ENCODE measurements around the gene CHRNA9.
A peak's percentile ranks its signal among the peaks of the same experiment; 100 is the strongest.
"Not testable (repeated sequence)": the region's sequence is repeated elsewhere in the genome, so short reads cannot be mapped to it uniquely, and the experiment has no call there.

The CHRNA9 gene

GRCh38 chr4:40334591-40335524 is at the start of gene CHRNA9:
TSS of gene CHRNA9 (plus strand) at chr4:40335333. CDS start at chr4:40335468, 135 bp downstream.
- no peak for DNase-seq
- TF ChIP-seq GATA1 (IDR thresholded peaks at IDR 0.05; ENCODE audit: low read depth, low read length) (no peak), POLR2A (IDR thresholded peaks at IDR 0.05; ENCODE audit: low read length) (no peak)

DNA sequence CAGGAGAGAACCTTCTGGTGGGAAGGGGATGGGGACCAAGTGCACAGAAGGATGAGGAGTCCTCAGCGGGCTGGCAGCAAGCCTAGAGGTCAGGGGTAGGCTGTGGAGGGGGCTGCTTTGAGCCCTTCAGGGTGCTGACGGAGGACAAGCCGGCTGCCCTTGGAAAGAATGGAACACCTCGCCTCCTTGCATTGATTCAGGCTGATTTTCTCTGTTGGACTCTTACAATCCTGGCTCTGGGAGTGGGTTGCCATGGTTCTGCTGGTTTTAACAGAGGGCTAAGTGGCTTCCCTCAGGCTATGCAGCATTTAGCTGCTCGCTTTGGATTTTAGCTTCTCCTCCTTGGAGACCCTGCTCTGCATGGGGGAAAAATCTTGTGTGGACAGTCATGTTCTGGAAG is 49.4 kb upstream of the CHRNA9 start:
- TF ChIP-seq POLR2A (IDR thresholded peaks at IDR 0.05; ENCODE audit: low read length) (no peak), GATA1 (IDR thresholded peaks at IDR 0.05; ENCODE audit: low read depth, low read length) (no peak)
- DNase-seq = no peak

GRCh38 chr4:40288566-40288965 is 46.6 kb upstream of the CHRNA9 start:
- no peak for TF ChIP-seq POLR2A (IDR thresholded peaks at IDR 0.05; ENCODE audit: low read length)
- TF ChIP-seq GATA1 (IDR thresholded peaks at IDR 0.05; ENCODE audit: low read depth, low read length) = no peak
- no peak for DNase-seq

GRCh38 chr4:40289366-40290188 is 45.6 kb upstream of the CHRNA9 start:
- no peak for DNase-seq
- no peak for TF ChIP-seq GATA1 (IDR thresholded peaks at IDR 0.05; ENCODE audit: low read depth, low read length)
- TF ChIP-seq POLR2A (IDR thresholded peaks at IDR 0.05; ENCODE audit: low read length) = no peak

- peak in 1 of 2 experiments; percentile 11 for DNase-seq
These were observed 44.4 kb upstream of the CHRNA9 start for GRCh38 chr4:40290611-40291186.

- DNase-seq = no peak
- no peak for TF ChIP-seq GATA1 (IDR thresholded peaks at IDR 0.05; ENCODE audit: low read depth, low read length)
- TF ChIP-seq POLR2A (IDR thresholded peaks at IDR 0.05; ENCODE audit: low read length) = no peak
These were observed 42.8 kb upstream of the CHRNA9 start for GRCh38 chr4:40292313-40292759.

GRCh38 chr4:40294339-40294738 is 40.8 kb upstream of the CHRNA9 start:
- no peak for DNase-seq
- no peak for TF ChIP-seq POLR2A (IDR thresholded peaks at IDR 0.05; ENCODE audit: low read length)
- TF ChIP-seq GATA1 (IDR thresholded peaks at IDR 0.05; ENCODE audit: low read depth, low read length) = no peak

- not testable (repeated sequence) for DNase-seq
These were observed 40.1 kb upstream of the CHRNA9 start for GRCh38 chr4:40295030-40295429.

DNA sequence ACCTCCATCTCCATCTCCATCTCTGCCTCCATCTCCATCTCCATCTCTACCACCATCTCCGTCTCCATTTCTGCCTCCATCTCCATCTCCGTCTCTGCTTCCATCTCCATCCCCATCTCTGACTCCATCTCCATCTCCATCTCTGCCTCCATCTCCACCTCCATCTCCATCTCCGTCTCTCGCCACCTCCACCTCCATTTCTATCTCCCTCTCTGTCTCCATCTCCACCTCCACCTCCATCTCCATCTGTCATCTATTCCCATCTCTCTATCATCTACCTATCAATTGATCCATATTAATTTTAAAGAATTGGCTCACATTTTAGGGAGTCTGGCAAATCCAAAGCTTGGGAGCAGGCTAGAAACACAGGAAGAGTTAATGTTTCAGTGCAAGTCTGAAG is 39.6 kb upstream of the CHRNA9 start:
- TF ChIP-seq POLR2A (IDR thresholded peaks at IDR 0.05; ENCODE audit: low read length) (no peak), GATA1 (IDR thresholded peaks at IDR 0.05; ENCODE audit: low read depth, low read length) (no peak)

DNA sequence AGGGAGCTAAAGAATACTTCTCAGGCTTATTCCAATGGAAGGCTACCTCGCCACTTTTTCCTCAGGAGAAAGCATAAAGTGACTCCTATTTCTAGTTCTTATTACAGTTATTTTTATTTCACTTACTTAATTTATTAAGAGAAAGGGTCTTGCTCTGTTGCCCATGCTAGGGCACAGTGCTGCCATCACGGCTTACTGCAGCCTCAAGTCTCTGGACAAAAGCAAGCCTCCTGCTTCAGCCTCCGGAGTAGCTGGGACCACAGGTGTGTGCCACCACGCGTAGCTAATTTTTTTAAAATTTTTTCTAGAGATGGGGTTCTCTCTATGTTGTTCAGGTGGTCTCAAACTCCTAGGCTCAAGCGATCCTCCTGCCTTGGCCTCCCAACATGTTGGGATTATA is 36.0 kb upstream of the CHRNA9 start:
- TF ChIP-seq POLR2A (IDR thresholded peaks at IDR 0.05; ENCODE audit: low read length) (no peak), GATA1 (IDR thresholded peaks at IDR 0.05; ENCODE audit: low read depth, low read length) (no peak)

More for the DNA sequence above, 39.6 kb upstream of the CHRNA9 start:
- no peak for DNase-seq

GRCh38 chr4:40299811-40300292 is 35.3 kb upstream of the CHRNA9 start:
- no peak for DNase-seq
- TF ChIP-seq POLR2A (IDR thresholded peaks at IDR 0.05; ENCODE audit: low read length) (no peak), GATA1 (IDR thresholded peaks at IDR 0.05; ENCODE audit: low read depth, low read length) (no peak)

More for the DNA sequence above, 36.0 kb upstream of the CHRNA9 start:
- no peak for DNase-seq

DNA sequence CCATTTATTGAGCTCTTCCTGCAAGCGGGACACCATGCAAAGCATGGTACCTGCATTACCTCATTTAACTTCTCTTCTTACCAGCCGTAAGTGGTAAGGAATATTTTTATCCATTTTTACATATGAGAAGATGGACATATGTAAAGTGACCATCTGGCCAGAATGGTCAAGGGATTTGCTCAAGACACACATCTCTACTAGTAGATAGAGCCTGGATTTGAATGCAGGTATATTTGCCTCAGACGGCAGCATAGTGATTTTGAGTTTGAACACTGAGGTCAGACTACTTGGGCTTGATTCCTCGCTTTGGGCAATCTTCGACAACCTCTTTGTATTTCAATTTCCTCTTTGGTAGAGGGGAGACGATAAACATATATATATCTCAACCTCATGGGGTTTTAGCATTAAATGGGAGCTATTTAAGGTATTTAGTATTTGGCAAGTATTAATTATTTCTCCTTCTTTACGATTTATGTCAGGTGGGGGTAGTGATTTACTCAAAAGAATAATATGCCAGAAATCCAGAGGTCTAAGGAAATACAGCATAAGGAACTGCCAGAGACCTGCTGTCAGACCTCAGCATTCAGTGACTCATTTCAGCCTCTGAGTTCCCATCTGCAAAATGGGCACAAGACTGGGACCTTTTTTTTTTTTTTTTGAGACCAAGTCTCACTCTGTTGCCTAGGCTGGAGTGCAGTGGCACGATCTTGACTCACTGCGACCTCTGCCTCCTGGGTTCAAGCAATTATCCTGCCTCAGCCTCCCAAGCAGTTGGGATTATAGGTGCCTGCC is 34.6 kb upstream of the CHRNA9 start:
- TF ChIP-seq POLR2A (IDR thresholded peaks at IDR 0.05; ENCODE audit: low read length) (no peak), GATA1 (IDR thresholded peaks at IDR 0.05; ENCODE audit: low read depth, low read length) (no peak)
- no peak for DNase-seq

- no peak for DNase-seq
These were observed 33.5 kb upstream of the CHRNA9 start for GRCh38 chr4:40301603-40302002.

More at GRCh38 chr4:40301603-40302002, 33.5 kb upstream of the CHRNA9 start:
- TF ChIP-seq GATA1 (IDR thresholded peaks at IDR 0.05; ENCODE audit: low read depth, low read length) (no peak), POLR2A (IDR thresholded peaks at IDR 0.05; ENCODE audit: low read length) (no peak)
